D721Med (cell line): ENCODE results near the gene FAM167B.
"Not testable (repeated sequence)": the region's sequence is repeated elsewhere in the genome, so short reads cannot be mapped to it uniquely, and the experiment has no call there.

Experiments
- DNase-seq: peaks from one replicate; pipeline ENCODE4 v3.0.0; 2011; ENCODE audit warnings: low spot score; ENCODE audit not compliant: insufficient read length
- FAIRE-seq: peaks from 2 replicates; lab custom pipeline; 2011; peaks lifted over from hg19 to GRCh38; lab: Jason Lieb, UNC
- TF ChIP-seq, protein P1 (sequence below): IDR thresholded peaks from 2 replicates; pipeline ENCODE4 v1.5.1; 2012; ENCODE audit warnings: mild to moderate bottlenecking, control low read depth; ENCODE audit not compliant: insufficient read depth; ENCODE audit errors: missing control alignments

Gene FAM167B

DNA sequence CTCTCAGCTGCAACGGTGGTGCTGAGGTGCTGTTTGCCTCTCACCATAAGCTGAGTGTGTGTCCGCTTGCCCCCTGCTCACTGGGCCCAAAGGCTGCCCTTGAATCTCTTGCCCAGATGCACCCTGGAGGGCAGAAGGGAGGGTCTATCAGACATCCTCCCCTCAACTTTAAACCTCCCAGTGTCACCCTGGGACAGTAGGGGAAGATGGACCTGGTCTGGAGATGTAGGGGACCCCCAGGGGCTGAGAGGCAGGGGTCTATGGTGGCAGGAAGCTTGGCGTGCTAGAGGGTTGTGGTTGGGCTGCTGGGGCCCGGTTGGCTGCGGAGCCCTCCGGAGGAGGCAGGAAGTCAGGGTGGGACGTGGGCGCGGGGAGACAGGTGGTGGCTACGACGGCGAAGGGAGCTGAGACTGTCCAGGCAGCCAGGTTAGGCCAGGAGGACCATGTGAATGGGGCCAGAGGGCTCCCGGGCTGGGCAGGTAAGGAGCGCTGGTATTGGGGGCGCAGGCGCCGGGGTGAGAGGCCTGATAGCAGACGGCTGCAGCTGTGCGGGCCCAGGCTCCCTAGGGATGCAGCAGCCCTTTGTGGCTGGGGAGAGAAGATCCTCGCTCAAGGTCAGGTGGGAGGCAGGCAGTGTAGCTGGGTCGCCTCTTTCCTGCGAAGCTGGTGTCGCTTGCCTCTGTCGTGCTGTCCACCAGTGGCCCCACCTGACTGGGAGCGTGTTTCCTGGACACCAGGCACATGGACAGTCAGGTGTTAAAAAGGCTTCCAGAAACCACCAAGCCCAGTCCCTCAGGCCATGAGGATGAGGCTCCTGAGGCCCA is 4.1 kb downstream of the FAM167B start, which contains the start of gene LCK:
Gene LCK, plus strand, starts transcription at position 373 of the 824 bp plus-strand sequence. CDS start 23,065 bp downstream, outside the sequence.
- TF ChIP-seq, protein P1, sequence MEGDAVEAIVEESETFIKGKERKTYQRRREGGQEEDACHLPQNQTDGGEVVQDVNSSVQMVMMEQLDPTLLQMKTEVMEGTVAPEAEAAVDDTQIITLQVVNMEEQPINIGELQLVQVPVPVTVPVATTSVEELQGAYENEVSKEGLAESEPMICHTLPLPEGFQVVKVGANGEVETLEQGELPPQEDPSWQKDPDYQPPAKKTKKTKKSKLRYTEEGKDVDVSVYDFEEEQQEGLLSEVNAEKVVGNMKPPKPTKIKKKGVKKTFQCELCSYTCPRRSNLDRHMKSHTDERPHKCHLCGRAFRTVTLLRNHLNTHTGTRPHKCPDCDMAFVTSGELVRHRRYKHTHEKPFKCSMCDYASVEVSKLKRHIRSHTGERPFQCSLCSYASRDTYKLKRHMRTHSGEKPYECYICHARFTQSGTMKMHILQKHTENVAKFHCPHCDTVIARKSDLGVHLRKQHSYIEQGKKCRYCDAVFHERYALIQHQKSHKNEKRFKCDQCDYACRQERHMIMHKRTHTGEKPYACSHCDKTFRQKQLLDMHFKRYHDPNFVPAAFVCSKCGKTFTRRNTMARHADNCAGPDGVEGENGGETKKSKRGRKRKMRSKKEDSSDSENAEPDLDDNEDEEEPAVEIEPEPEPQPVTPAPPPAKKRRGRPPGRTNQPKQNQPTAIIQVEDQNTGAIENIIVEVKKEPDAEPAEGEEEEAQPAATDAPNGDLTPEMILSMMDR: no peak
- FAIRE-seq (no peak), DNase-seq (no peak)

DNA sequence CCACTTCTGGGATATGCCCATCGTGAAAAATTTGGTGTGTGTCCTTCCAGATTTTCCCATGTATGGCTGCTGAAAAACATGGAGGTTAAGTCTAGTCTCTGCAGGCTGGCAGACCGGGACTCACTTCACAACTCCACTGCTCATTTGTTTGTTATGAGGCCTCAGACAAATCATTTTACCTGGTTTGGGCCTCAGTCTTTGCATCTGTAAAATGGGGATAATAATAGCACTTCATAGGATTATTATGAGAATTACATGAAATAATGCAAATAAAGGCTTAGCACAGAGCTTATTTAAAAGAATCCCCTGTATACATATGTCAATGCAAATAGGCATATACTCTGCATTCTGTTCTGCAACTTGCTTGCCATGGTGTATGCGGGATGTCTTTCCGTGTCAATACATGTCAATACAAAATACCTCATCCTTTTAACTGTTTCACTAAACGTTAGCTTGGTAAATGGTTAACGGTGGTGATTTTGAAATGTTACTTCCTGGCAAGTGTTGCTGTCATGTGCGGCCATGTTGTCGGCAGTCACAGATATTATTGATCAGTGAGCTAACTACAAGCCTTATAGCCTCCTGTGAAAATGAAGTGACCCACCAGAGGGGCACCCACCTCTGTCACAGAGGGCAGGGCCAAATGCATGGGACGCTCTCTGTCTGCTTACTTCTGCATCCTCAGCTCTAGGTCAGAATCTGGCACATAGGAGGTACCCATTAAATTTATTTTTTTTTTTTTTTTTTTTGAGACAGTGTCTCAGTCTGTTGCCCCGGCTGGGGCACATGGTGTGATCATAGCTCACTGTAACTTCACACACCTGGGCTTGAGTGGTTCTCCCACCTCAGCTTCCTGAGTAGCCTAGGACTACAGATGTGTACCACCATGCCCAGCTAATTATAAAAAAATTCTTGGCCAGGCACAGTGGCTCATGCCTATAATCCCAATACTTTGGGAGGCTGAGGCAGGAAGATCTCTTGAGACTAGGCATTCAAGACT is 8.3 kb downstream of the FAM167B start:
- FAIRE-seq: no peak
- TF ChIP-seq, protein P1: no peak
- DNase-seq: no peak

DNA sequence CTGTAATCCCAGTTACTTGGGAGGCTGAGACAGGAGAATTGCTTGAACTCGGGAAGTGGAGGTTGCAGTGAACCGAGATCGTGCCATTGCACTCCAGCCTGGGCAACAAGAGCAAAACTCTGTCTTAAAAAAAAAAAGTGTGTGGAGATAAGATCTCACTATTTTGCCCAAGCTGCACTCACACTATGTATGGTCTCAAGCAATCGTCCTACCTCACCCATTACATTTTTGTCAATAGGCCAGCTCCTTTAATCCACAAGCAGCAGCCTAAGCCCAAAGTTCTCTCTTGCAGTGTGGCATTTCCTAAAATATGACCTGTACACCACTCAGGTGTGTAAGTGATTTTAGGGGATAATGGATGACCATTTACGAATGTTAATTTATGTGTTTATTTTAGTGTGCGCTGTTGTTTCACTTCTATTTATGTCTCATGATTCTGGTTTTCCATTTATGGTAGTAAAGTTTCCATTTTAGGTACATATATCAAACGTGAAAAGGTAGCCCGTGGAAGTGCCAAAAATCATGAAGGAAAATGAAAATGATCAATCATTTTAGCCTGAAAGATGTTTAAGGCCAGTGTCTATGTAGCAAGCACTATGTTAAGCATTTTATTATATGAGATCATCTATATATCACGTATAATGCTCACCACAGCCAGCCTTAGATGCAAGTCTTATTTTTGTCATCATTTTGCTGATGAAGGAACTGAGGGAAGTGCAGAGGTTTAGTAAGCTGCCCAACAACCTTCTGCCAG is 9.6 kb downstream of the FAM167B start:
- FAIRE-seq: no peak

DNA sequence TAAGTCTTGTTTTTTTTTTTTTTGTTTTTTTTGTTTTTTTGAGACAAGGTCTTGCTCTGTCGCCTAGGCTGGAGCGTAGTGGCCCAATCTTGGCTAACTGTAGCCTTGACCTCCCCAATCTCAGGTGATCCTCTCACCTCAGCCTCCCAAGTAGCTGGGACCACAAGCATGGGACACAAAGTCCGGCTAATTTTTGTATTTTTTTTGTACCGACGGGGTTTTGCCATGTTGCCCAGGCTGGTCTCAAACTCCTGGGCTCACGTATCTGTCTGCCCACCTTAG is 10.1 kb downstream of the FAM167B start:
- no peak for DNase-seq
- TF ChIP-seq, protein P1: no peak
- no peak for FAIRE-seq

More for the DNA sequence above, 9.6 kb downstream of the FAM167B start:
- TF ChIP-seq, protein P1: no peak
- DNase-seq: no peak

DNA sequence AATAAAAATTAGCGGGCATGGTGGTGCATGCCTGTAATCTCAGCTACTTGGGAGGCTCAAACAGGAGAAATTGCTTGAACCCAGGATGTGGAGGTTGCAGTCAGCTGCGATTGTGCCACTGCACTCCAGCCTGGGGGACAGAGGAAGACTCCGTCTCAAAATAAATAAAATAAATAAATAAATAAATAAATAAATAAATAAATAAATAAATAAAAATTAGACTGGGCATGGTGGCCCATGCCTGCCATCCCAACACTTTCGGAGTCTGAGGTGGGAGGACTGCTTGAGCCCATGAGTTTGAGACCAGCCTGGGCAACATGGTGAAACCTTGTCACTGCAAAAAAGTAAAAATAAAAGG is 16.2 kb downstream of the FAM167B start:
- not testable (repeated sequence) for FAIRE-seq, DNase-seq

DNA sequence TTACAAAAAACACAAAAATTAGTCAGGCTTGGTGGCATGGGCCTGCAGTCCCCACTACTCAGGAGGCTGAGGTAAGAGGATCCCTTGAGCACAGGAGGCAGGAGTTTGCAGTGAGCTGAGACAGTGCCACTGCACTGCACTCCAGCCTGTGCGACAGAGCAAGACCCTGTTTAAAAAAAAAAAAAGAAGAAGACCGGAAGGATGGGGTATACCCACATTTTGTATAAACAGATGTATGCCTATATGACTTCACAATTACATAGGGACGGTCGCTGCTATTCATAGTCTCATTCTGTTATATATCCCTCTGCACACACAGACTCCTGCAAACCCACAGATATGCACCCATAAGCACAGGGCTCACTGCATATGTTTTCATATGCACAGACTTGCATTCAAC is 16.7 kb downstream of the FAM167B start:
- FAIRE-seq (no peak), DNase-seq (no peak)

More for the DNA sequence above, 16.7 kb downstream of the FAM167B start:
- TF ChIP-seq, protein P1: no peak
